Naive thymus-derived CD4-positive, alpha-beta T cell (primary cell): ENCODE data around the gene CABP4. TPM values are rescaled to one million over a fixed set of nuclear protein-coding genes. Genes with fewer than 3 reads are reported as not detected.
"Not testable (repeated sequence)": the region's sequence is repeated elsewhere in the genome, so short reads cannot be mapped to it uniquely, and the experiment has no call there.

Experiments
- ATAC-seq: fragments of 150-1000 bp; cut with Tn5 transposase; 2 replicates; pipeline ENCODE4 v1.10.0; 2021; ENCODE audit warnings: mild to moderate bottlenecking, moderate library complexity
- CTCF ChIA-PET: fragments of 350-600 bp; sonication (Branson Sonifier 250); formaldehyde crosslinking; loops from one replicate; lab custom pipeline; 2021; ENCODE audit warnings: antibody characterized with exemption; lab: Charles Lee
- POLR2A ChIA-PET: fragments of 350-600 bp; sonication (Branson Sonifier 250); formaldehyde crosslinking; loops from one replicate; lab custom pipeline; 2021; ENCODE audit warnings: antibody characterized with exemption, inconsistent platforms; lab: Charles Lee
- DNase-seq, 9 donors: peaks; one replicate each; pipeline versions ENCODE4 v3.0.0 to v3.0.0-alpha.2; 2020 to 2022; ENCODE audit warnings: mixed read lengths in 1 of 9
- H3K27ac ChIP-seq: one replicate; pipeline ENCODE4 v1.7.0; 2013; ENCODE audit warnings: mild to moderate bottlenecking, low read depth, low read length, moderate library complexity
- H3K27me3 ChIP-seq, 2 donors: one replicate each; pipeline ENCODE4 v1.7.0; 2013; ENCODE audit warnings: low read length in 2 of 2, mild to moderate bottlenecking in 2 of 2, moderate library complexity in 2 of 2; ENCODE audit not compliant: control insufficient read depth in 2 of 2, insufficient read depth in 2 of 2
- H3K36me3 ChIP-seq, 3 experiments: 1 replicate in 2 of 3; 2 replicates in 1 of 3; pipeline ENCODE4 v1.7.0; 2013; ENCODE audit warnings: low read length in 3 of 3, mild to moderate bottlenecking in 3 of 3, moderate library complexity in 1 of 3; ENCODE audit not compliant: insufficient read depth in 3 of 3, control insufficient read depth in 2 of 3
- H3K4me1 ChIP-seq, 2 donors: one replicate each; pipeline ENCODE4 v1.7.0; 2013; ENCODE audit warnings: low read length in 2 of 2, mild to moderate bottlenecking in 2 of 2, moderate library complexity in 1 of 2; ENCODE audit not compliant: control insufficient read depth in 2 of 2, insufficient read depth in 2 of 2
- H3K4me3 ChIP-seq: 2 replicates; pipeline ENCODE4 v1.7.0; 2013; ENCODE audit warnings: mild to moderate bottlenecking, low read length
- H3K9me3 ChIP-seq, 3 experiments: 1 replicate in 2 of 3; 2 replicates in 1 of 3; pipeline ENCODE4 v1.7.0; 2013; ENCODE audit warnings: low read length in 3 of 3; ENCODE audit not compliant: control insufficient read depth in 2 of 3
- H3K27ac Mint-ChIP-seq, 9 donors: one replicate each; pipeline ENCODE4 v1.8.0; 2020 to 2022; ENCODE audit warnings: mixed read lengths in 9 of 9, mild to moderate bottlenecking in 8 of 9, moderate library complexity in 5 of 9, inconsistent platforms in 2 of 9
- H3K27me3 Mint-ChIP-seq, 5 donors: one replicate each; pipeline ENCODE4 v1.8.0; 2021 to 2022; ENCODE audit warnings: mixed read lengths in 5 of 5, mild to moderate bottlenecking in 1 of 5
- H3K36me3 Mint-ChIP-seq, 5 donors: one replicate each; pipeline ENCODE4 v1.8.0; 2020 to 2022; ENCODE audit warnings: mixed read lengths in 5 of 5, mild to moderate bottlenecking in 3 of 5, inconsistent platforms in 1 of 5
- H3K4me1 Mint-ChIP-seq, 7 donors: one replicate each; pipeline ENCODE4 v1.8.0; 2020 to 2022; ENCODE audit warnings: mixed read lengths in 7 of 7, mild to moderate bottlenecking in 3 of 7, inconsistent platforms in 1 of 7
- H3K4me3 Mint-ChIP-seq, 10 donors: one replicate each; pipeline ENCODE4 v1.8.0; 2020 to 2022; ENCODE audit warnings: mild to moderate bottlenecking in 10 of 10, mixed read lengths in 10 of 10, moderate library complexity in 6 of 10, inconsistent platforms in 2 of 10
- H3K9me3 Mint-ChIP-seq, 11 donors: one replicate each; pipeline ENCODE4 v1.8.0; 2020 to 2022; ENCODE audit warnings: mixed read lengths in 11 of 11, mild to moderate bottlenecking in 4 of 11, inconsistent platforms in 1 of 11, moderate library complexity in 1 of 11
- intact Hi-C, 2 donors: fragments of 100-400 bp; cut with micrococcal nuclease; formaldehyde crosslinking; loops; one replicate each; pipeline ENCODE4 v1.15.1; 2023
- polyA plus RNA-seq, 2 donors: library from polyadenylated mRNA; unstranded; fragments of 300-500 nt; fragmentation: Illumina TruSeq; gene quantifications; one replicate each; pipeline ENCODE4 v1.2.3, GENCODE V29; 2021
- total RNA-seq, 6 experiments: library from RNA in 5 of 6; stranded (reverse) in 5 of 6; gene quantifications; 1 replicate in 5 of 6; 2 replicates in 1 of 6; pipeline ENCODE4 v1.2.3 and lab custom pipeline; 2021 to 2026

The CABP4 gene
- total and polyA plus RNA-seq, 7 experiments from 2014 or later = 1.2 to 17.1 (median 2.9) TPM

DNA sequence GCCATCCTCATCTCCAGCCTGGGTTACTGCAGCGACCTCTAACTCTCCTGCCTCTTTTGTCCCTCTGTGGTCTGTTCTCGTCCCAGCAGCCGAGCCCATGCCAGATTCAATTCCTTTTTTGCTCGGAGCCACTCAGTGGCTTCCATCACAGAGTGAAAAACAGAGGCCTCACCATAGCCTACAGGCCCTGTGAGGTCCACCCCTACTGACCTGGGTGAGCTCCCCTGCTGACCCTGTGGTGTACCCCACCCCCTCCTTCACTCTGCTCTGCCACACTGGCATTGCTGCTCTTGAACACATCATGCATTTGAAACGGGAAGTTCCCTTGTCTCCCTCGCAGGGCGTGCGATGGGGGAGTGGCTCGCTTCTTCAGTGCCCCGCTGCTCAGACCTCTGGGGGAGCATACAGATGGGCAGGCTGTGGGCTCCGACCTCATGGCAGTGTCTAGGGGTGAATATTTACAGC lies 29.7 kb downstream of the CABP4 start:
- Mint-ChIP-seq H3K4me1 (peaks cover 48 to 65% (median 57%) of the 10 kb centered on the region in 7 donors), H3K27ac (peak overlapping the region; percentile 95 to 100 (median 99)), H3K27me3 (peaks cover 0 to 5% (median 0%) of the 10 kb centered on the region in 5 donors), H3K4me3 (peak overlapping the region; percentile 90 to 100 (median 96)), H3K36me3 (peaks cover 9 to 47% (median 14%) of the 10 kb centered on the region in 5 donors), H3K9me3 (no peaks in the 10 kb centered on the region)
- intact Hi-C loops = loop anchor here (1.0 to 10.0 kb wide), 7 partner anchors 21 to 1200 kb away; partner anchors contain the start of genes POLD4 (in 1 of the 2), RAD9A (in 1 of the 2), RBM4B (in 1 of the 2) and YIF1A (in 1 of the 2)
- POLR2A ChIA-PET = interaction anchor here (0.6 to 5.9 kb wide), 30 partner anchors 8 to 1217 kb away, joined by 3 to 122 read pairs (median 6); partner anchors contain the start of genes CDK2AP2, PITPNM1, POLD4 and PPP1CA
- Histone ChIP-seq H3K27ac (peak overlapping the region; percentile 80), H3K9me3 (no peaks in the 10 kb centered on the region), H3K27me3 (no peaks in the 10 kb centered on the region), H3K36me3 (peaks cover 5 to 33% (median 16%) of the 10 kb centered on the region in 3 experiments), H3K4me1 (peaks cover 42 to 44% of the 10 kb centered on the region in 2 donors), H3K4me3 (peak overlapping the region; percentile 80)
- CTCF ChIA-PET = interaction anchor here (0.6 to 3.7 kb wide), 7 partner anchors 15 to 1070 kb away, joined by 3 to 11 read pairs (median 3); partner anchors contain the start of genes PITPNM1 and PTPRCAP
- DNase-seq = peak in 6 of 9 donors; percentile 41 to 78 (median 48)
- peak; percentile 15 for ATAC-seq

DNA sequence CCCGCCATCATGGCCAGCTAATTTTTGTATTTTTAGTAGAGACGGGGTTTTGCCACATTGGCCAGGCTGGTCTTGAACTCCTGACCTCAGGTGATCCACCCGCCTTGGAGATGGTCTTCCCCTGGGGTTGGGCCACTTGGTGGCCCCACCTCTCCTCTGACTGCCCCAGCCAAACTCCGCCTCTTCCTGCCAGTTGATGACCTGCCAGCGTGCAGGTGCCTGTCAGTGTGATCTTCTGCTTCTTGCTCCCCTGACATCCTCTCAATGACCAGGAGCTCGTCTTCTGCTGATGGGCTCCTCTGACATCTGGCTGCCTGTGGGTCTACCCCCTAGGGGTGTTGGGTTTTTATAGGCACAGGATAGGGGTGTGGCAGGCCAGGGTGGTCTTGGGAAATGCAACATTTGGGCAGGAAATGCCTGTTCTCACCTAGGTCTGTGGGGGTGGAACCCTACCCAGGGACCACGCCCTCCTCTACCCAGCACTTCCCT lies 30.8 kb downstream of the CABP4 start:
- CTCF ChIA-PET = interaction anchor here (0.6 to 3.7 kb wide), 4 partner anchors 21 to 104 kb away, joined by 3 to 11 read pairs (median 4); partner anchors contain the start of gene PTPRCAP
- peak overlapping the region; percentile 88 to 100 (median 98) for H3K27ac Mint-ChIP-seq
- H3K4me1 ChIP-seq = peaks cover 42 to 44% of the 10 kb centered on the region in 2 donors
- DNase-seq = peak in 4 of 9 donors; percentile 20 to 56 (median 30)
- H3K27me3 ChIP-seq, H3K27me3 Mint-ChIP-seq, H3K9me3 ChIP-seq, H3K9me3 Mint-ChIP-seq, ATAC-seq: not testable (repeated sequence)
- peaks cover 5 to 44% (median 20%) of the 10 kb centered on the region in 3 experiments for H3K36me3 ChIP-seq
- H3K4me3 Mint-ChIP-seq = peak overlapping the region; percentile 83 to 98 (median 92)
- H3K36me3 Mint-ChIP-seq = peaks cover 10 to 48% (median 15%) of the 10 kb centered on the region in 5 donors
- peaks cover 49 to 67% (median 59%) of the 10 kb centered on the region in 7 donors for H3K4me1 Mint-ChIP-seq
- H3K4me3 ChIP-seq = peak overlapping the region; percentile 10
- H3K27ac ChIP-seq = peak overlapping the region; percentile 80
- intact Hi-C loops = loop anchor here in 1 of 2 donors (10.0 kb wide), 1 partner anchor 1201 kb away; the partner anchor contains the start of gene YIF1A
- POLR2A ChIA-PET = interaction anchor here (0.6 to 5.9 kb wide), 14 partner anchors 9 to 1608 kb away, joined by 3 to 122 read pairs (median 4); partner anchors contain the start of genes CDK2AP2, PITPNM1, PPP1CA and PTPRCAP

DNA sequence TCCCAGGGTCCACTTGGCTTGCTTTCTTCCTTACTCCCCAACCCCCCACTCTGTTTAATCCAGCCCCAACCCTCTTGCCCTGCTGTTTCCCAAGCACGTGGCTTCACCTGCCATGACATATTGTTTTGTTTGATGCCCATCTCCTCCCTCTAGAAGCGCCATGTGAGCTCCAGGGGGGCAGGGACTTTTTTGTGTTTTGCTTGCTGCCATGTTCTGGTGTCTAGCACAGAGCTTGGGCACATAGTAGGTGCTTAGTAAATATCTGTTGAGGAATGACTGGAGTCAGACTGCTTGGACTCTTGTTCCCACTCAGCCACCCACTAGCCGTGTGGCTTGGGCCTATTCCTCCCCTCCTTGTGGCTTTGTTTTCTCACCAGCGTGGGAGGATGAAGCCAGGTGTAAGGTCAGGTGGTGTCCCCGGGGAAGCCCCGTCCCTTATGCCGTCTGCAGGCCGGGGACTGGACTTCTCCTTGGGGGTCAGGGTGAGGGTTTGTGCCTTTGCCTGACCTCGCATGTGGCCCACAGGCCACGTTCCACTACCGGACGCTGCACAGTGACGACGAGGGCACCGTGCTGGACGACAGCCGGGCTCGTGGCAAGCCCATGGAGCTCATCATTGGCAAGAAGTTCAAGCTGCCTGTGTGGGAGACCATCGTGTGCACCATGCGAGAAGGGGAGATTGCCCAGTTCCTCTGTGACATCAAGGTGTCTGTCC lies 31.5 kb downstream of the CABP4 start:
- peak overlapping the region; percentile 80 for H3K27ac ChIP-seq
- DNase-seq = peak in 1 of 9 donors; percentile 74
- H3K4me3 ChIP-seq = peak overlapping the region; percentile 10
- peak overlapping the region; percentile 88 to 100 (median 98) for H3K27ac Mint-ChIP-seq
- ChIA-PET POLR2A (interaction anchor here (0.6 to 5.9 kb wide), 11 partner anchors 15 to 369 kb away, joined by 3 to 122 read pairs (median 32); partner anchors contain the start of genes CDK2AP2, PITPNM1, PPP1CA and PTPRCAP), CTCF (interaction anchor here (0.7 to 0.9 kb wide), 2 partner anchors 19 to 99 kb away, joined by 3 read pairs; partner anchors contain the start of gene PITPNM1)
- intact Hi-C loops = loop anchor here in 1 of 2 donors (10.0 kb wide), 1 partner anchor 1202 kb away; the partner anchor contains the start of gene YIF1A
- peaks cover 0 to 5% (median 0%) of the 10 kb centered on the region in 5 donors for H3K27me3 Mint-ChIP-seq
- peaks cover 42 to 44% of the 10 kb centered on the region in 2 donors for H3K4me1 ChIP-seq
- H3K4me1 Mint-ChIP-seq = peaks cover 49 to 67% (median 59%) of the 10 kb centered on the region in 7 donors
- no peak for ATAC-seq
- H3K27me3 ChIP-seq = no peaks in the 10 kb centered on the region
- peaks cover 10 to 50% (median 18%) of the 10 kb centered on the region in 5 donors for H3K36me3 Mint-ChIP-seq
- H3K4me3 Mint-ChIP-seq = peak overlapping the region; percentile 83 to 98 (median 92)
- no peaks in the 10 kb centered on the region for H3K9me3 ChIP-seq
- H3K9me3 Mint-ChIP-seq = no peaks in the 10 kb centered on the region
- peaks cover 5 to 51% (median 20%) of the 10 kb centered on the region in 3 experiments for H3K36me3 ChIP-seq

DNA sequence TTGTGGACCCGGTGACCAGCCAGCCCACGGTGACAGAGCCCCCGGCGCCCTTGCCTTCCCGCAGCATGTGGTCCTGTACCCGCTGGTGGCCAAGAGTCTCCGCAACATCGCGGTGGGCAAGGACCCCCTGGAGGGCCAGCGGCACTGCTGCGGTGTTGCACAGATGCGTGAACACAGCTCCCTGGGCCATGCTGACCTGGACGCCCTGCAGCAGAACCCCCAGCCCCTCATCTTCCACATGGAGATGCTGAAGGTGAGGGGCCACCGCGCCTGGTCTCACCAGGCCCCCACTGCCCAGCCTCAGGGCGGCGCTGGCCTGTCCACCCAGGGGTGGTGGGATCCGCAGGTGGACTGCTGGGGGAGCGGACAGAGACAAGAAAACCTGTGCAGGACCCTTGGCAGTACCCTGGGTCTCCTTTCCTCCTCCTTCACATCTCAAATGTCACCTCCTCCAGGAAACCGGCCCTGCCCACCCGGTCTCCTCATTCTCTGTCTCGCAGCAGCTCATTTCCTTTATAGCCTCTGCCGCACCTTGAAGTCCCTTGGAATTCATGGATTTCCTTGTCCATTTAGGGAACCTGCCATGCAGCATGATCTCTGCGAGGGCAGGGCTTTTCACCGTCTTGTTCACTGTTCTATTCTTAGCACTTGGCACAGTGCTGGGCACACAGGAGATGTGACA lies 34.2 kb downstream of the CABP4 start:
- peak overlapping the region in 2 of 10 donors; percentile 15 to 70 for H3K4me3 Mint-ChIP-seq
- H3K4me1 Mint-ChIP-seq = peaks cover 31 to 47% (median 43%) of the 10 kb centered on the region in 7 donors

DNA sequence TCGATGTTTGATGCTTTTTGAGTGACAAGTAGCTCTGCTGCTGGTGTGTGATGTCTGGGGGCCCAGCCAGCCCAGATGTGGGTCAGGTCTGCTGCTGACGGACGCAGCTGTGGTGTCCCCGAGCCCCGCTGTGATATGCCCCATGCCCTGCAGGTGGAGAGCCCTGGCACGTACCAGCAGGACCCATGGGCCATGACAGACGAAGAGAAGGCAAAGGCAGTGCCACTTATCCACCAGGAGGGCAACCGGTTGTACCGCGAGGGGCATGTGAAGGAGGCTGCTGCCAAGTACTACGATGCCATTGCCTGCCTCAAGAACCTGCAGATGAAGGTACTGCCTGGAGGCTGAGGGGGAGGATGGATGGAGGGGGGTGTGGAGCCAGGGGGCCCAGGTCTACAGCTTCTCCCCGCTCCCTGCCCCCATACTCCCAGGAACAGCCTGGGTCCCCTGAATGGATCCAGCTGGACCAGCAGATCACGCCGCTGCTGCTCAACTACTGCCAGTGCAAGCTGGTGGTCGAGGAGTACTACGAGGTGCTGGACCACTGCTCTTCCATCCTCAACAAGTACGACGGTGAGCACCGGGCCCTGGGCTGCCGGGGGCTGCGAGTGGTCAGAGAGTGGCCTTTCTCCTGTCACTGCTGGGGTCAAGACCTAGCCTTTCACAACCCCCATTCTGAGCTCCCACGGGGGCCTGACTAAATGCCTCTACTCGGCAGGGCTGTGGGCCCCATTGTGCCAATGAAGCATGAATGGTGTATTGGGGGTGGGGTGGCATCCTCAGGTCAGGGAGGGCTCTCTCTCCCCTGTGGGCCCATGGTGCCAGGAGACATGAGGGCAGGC lies 35.0 kb downstream of the CABP4 start:
- Mint-ChIP-seq H3K36me3 (peaks cover 10 to 36% (median 18%) of the 10 kb centered on the region in 5 donors), H3K9me3 (peaks cover 0 to 2% (median 0%) of the 10 kb centered on the region in 11 donors), H3K27me3 (no peaks in the 10 kb centered on the region), H3K4me3 (peak overlapping the region in 1 of 10 donors; percentile 70), H3K27ac (peak overlapping the region in 8 of 9 donors; percentile 25 to 81 (median 68)), H3K4me1 (peaks cover 23 to 39% (median 35%) of the 10 kb centered on the region in 7 donors)
- POLR2A ChIA-PET = interaction anchor here (0.8 to 1.9 kb wide), 9 partner anchors 7 to 137 kb away, joined by 3 to 5 read pairs (median 3); partner anchors contain the start of genes AIP, POLD4 and TMEM134
- ATAC-seq (no peak), DNase-seq (no peak)
- H3K9me3 ChIP-seq = no peaks in the 10 kb centered on the region
- peaks cover 21% of the 10 kb centered on the region in 2 donors for H3K4me1 ChIP-seq
- intact Hi-C loops = loop anchor here in 1 of 2 donors (10.0 kb wide), 1 partner anchor 1205 kb away; the partner anchor contains the start of gene YIF1A
- H3K27me3 ChIP-seq = no peaks in the 10 kb centered on the region
- peak overlapping the region; percentile 21 for H3K27ac ChIP-seq
- CTCF ChIA-PET = interaction anchor here (0.5 to 1.3 kb wide), 2 partner anchors 103 to 144 kb away, joined by 3 read pairs; no protein-coding TSS in a partner anchor
- peaks cover 8 to 84% (median 28%) of the 10 kb centered on the region in 3 experiments for H3K36me3 ChIP-seq
- no peak overlapping the region for H3K4me3 ChIP-seq

More for the DNA sequence above, 34.2 kb downstream of the CABP4 start:
- no peaks in the 10 kb centered on the region for H3K27me3 ChIP-seq
- CTCF ChIA-PET = interaction anchor here (0.5 kb wide), 1 partner anchor 103 kb away, joined by 3 read pairs; no protein-coding TSS in a partner anchor
- peaks cover 10 to 44% (median 18%) of the 10 kb centered on the region in 5 donors for H3K36me3 Mint-ChIP-seq
- peaks cover 8 to 78% (median 28%) of the 10 kb centered on the region in 3 experiments for H3K36me3 ChIP-seq
- H3K9me3 ChIP-seq = no peaks in the 10 kb centered on the region
- no peaks in the 10 kb centered on the region for H3K27me3 Mint-ChIP-seq
- no peak for DNase-seq
- H3K4me3 ChIP-seq = no peak overlapping the region
- POLR2A ChIA-PET = interaction anchor here (0.6 to 1.8 kb wide), 8 partner anchors 21 to 144 kb away, joined by 3 to 12 read pairs (median 3); partner anchors contain the start of genes POLD4, PPP1CA, RAD9A and TBC1D10C
- H3K4me1 ChIP-seq = peaks cover 28% of the 10 kb centered on the region in 2 donors
- H3K9me3 Mint-ChIP-seq = peaks cover 0 to 2% (median 0%) of the 10 kb centered on the region in 11 donors
- no peak for ATAC-seq
- H3K27ac ChIP-seq = peak overlapping the region; percentile 61
- intact Hi-C loops = loop anchor here in 1 of 2 donors (10.0 kb wide), 1 partner anchor 1205 kb away; the partner anchor contains the start of gene YIF1A
- peak overlapping the region in 8 of 9 donors; percentile 38 to 85 (median 70) for H3K27ac Mint-ChIP-seq
